Right hindlimb (tissue), 1 donor: ENCODE results near the gene PNPLA2.

ENCODE experiments used
- DNase-seq: peaks from one replicate; pipeline ENCODE4 v3.0.0-alpha.2; 2018

Gene PNPLA2, protein sequence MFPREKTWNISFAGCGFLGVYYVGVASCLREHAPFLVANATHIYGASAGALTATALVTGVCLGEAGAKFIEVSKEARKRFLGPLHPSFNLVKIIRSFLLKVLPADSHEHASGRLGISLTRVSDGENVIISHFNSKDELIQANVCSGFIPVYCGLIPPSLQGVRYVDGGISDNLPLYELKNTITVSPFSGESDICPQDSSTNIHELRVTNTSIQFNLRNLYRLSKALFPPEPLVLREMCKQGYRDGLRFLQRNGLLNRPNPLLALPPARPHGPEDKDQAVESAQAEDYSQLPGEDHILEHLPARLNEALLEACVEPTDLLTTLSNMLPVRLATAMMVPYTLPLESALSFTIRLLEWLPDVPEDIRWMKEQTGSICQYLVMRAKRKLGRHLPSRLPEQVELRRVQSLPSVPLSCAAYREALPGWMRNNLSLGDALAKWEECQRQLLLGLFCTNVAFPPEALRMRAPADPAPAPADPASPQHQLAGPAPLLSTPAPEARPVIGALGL

DNA sequence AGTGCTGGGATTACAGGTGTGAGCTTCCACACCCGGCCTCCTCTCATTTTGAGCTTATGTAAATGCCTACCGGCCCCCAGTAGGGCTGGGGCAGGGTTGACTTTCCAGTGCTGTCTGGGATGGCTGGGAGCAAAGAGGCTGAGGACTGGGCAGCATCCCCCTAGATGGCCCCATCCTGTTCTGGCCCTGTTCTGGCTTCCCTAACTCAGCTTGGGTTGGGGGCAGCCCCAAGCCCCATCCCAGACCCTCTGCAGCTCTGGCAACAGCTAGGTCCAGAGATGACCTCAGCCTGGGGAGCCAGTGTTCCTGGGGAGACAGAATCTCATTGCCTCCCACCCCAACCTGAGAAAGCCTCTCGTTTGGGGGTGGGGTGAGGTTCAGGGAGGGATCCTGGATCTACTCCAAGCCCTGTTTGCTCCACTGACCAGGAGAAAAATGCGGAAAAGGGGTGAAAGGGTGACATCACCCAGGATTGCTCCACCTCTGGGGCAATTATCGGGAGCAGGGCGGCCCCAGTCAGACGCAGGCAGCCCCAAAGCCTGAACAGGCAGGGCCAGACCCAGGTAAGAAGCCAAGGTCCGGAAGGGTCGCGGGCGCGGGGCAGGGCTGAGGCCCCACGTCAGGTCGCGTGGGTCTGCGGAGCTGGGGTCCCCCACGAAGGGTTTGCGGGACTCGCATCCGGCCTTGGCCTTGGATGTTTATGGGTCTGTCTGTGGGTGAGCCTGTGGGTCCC is at the start of gene PNPLA2:
PNPLA2 (plus strand) TSS at position 519 of the 733 bp plus-strand sequence. CDS start 805 bp downstream, outside the sequence.
- no peak for DNase-seq

DNA sequence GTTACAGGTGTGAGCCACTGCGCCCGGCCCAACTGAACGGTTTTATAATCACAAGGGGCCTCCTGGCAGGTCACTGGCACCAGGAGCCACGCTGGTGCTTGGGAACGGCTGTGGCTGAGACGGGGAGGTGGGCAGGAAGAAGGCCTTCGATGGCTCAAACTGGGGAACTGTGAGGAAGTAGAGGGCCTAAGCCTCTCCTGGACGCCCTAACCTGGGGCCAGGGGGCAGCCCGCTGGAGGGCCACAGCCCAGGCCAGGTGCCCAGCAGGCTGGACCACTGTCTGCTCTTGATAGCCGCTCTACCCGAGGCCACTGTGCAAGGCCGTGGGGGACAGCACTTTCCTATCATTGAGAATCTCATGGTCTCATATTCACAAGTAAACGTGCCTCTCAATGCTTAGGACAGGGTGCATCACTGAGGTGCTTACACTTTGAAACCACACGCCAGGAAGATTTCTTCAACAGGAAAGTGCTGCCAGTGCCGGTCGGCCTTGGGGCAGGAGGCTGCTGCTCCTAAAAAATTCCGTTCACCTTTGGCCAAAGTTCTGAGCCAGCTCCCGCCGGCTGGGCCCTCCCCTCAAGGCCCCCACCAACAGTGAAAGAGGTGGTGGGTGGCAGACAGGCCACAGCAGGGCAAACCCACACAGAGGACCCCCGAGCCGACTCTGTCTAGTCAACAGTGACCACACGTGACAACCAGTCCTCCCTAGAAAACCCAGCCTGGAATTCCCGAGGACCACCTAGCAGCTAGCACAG is 48.6 kb upstream of the PNPLA2 start:
- no peak for DNase-seq

DNA sequence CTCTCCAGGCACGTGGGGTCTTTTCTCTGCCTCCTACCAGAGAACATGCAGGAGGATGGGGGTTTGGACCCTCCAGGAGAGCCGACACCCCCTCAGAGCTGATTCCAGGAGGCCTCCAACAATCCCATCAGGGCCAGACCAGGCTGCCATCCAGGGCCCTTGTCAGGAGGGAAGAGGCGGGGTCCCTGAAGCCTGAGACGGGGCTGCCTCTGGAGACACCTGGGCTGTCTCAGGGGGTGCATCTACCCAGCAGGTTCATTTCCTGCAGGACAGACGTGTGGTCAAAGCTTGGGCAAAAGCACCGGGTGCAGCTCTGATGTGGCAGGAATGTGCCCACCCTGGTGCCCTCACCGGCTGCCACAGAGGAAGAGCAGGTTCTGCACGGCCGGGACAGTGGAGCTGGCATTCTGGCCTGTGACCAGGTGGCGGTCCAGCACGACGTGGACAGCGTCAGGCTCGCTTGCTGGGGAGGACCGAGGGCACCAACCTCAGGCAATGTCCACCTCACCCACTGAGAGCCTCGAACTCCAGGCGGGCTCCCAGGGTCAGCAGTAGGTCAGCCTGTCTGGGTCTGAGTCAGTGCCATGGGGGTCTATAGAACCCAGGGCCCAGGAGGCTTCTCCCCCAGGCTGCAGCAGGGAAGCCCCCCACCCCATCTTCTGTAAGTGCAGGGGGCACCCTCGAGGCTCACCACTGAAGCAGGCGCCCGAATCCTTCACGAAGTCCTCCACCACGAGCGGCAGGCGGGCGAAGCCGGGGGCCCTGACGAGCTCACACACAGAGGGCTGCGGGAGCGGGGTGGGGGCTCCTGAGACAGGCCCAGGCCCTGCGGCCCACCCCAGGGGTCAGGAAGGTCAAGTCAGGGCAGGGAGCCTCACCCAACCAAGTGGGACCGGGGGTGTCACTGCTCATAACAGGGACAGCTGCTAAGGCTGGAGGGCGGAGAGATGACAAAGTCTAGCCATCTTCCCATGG is 47.8 kb upstream of the PNPLA2 start:
- DNase-seq, result no peak

DNA sequence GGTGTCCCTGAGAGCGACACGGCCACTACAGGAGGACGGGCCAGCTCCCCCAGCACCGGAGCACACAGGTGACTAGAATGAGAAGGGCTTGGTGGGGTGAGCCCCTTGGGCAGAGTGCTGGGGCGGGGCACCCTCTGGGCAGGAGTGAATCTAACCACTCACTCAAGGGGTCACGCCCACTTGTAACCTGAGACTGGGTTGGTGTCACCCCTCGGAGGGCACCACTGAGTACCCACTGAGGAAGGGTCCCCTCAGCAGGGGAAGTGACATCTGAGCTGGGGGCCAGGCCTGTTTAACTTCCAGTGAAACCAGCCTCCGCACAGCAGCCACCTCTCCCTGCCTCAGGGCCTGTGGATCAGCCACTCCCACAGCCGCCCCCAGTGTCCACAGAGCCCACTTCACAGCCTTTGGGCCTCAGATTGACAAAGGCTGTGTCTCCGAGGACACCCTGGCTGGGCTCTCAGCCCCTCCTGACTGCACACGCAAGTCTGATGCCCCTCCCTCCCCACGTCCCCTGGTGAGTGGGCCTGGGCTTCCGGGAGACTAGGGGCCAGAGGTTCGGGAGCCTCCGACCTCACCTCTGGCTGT is 47.0 kb upstream of the PNPLA2 start:
- DNase-seq, result no peak

DNA sequence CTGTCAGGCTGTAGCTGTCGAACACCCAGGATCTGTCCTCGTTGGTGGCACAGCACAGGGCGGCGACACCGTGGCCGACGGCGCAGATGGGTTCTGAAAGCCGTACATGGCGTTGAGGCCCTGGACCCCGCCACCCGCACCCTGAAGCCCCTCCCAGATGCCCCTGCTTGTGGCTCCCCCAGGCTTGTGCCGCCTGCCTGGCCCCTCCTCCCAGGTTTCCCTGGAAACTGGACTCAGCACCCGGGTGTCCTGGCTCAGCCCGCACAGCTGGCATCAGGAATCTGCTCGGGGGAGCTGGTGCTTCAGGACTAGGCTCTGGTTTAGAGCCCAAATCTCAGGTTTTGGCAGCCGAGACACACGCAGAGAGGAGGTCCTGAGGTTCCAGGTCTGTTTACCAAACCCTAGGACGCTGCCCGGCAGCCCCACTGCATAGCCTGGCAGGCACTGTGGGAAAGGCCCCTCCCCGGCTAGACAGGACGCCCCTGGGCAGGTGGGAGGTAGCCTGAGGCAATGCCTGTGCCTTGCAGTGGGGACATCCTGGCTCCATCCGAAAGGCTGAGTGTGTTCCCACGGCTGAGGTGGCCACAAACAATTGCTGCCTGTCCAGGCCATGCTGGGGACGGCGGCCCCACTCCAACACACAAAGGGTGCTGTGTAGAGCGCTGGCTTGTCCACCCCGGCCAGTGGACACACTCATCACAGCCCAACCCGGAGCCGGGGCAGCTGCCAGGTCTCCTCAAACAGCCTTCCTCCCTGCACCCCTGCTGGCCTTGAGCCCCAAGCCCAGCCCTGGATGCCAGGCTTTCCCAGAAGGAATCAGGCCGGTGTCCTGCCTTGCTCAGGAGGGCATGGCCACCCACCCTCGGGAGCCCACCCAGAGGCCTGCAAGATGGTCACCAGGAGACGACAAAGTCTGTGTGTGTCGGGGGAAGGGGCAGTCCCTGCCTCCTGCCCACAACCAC is 46.0 kb upstream of the PNPLA2 start:
- DNase-seq, result no peak

DNA sequence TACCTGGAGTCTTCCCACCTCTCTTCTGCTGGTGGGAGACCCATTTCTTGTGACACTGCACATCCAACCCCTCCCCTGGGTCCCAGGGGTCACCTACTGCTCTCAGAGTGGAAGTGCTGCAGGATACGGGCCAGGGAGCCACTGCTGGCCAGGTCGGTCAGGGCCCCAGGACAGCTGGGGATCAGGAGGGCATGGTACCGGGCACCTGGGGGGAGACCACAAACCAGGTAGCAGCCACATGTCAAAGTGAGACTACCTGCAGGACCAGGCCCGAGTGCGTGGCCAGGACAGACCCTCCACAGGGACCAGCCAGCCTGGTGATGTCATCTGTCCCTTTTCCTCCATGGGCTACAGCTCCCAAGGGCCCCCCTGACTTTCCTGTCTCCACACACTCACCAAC is 45.3 kb upstream of the PNPLA2 start:
- no peak for DNase-seq

DNA sequence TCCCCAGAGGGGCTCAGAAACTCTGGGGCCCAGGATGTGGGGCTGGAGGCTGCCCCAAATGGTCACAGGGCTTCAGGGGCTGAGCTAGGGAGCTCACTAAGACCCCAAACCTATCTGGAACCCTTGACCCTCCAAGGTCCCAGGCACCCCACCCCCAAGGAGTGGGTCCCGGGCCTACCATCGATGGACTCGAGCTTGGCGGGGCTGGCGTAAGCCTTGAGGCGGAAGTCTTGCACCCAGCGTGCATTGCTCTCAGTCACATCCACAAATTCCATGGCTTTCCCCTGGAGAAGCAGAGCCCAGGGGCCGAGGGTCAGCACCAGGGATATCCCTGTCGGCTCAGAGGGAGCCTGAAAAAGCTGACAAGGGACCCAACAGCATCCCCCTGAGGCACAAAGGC is 44.9 kb upstream of the PNPLA2 start:
- DNase-seq, result no peak

DNA sequence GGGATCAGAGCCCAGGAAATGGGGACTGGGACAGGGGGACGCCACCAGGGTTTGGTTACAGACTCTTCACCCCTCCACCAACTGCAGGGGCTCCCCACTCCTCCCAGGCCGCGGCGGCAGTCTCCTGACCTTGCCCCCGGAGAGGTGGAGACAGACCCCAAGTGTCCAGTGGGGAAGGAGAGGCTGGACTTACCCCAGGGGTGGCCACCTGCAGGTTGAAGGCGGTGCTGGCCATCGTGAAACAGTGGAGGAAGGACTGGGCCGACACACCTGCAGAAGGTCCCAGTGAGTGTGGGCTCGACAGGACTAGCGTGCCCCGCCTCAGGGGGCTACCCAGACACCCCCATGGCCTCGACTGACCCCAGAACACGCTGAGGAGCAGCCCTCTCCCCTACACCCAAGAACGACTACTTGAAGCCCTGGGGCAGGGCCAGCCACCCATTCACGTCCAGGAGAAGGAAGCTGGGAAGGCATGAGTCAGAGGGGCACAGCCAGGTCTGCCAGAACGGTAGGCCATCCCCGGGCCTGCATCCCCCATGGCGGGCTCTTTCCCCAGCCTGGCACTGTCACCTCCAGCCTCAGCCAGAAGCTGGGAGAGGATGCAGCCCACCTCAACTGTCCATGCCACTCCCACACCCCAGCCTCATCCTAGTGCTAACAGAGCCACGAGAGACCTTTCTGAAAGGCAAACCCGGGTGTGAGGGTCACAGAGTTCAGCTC is 43.7 kb upstream of the PNPLA2 start:
- DNase-seq, result no peak

DNA sequence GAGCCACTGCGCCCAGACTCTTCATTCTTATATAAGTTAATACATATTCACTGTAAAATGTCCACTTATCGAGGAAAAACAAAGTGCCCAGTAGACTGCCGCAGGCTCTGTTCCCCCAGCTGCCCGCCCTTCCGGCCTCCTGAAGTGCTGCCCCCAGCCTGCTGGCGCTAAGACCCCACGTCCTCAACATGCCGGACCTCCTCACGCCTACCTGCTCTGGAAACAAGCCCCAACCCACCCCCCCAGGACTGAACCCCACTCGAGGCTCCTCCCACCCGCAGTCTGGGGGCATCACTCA is 42.5 kb upstream of the PNPLA2 start:
- no peak for DNase-seq

DNA sequence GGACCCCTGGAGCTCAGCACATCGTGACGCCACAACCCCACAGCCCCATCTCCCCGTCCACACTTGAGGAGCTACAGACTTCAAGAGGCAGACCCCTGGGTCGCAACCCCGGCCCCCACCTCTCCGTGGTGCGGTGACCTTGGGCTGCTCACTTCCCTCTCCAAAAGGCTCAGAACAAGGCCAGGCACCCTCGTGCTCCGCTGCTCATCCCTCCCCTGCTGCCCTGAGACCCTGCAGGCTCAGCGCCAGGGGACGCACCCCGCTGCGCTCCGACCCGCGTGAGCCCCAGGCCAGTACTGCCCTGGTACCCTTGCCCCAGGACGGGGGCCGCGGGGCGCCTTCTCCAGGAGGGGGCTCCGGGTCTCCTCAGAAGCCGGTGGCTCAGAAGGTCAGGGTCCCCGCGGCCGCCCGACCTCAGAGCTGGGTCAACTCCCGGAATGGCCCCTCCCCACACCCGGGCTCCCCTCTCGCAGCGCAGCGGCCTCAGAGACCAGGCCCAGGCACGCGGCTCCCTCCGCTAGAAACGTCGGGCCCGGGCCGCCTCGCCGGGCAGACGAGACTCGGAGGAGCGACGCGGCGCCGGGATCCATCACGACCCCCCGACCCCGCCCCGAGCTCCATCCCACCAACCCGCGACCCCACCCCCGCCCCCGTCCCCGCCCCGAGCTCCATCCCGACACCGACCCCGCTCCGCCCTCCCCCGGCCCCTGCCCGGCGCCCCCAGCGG is 42.0 kb upstream of the PNPLA2 start:
- DNase-seq, result no peak

DNA sequence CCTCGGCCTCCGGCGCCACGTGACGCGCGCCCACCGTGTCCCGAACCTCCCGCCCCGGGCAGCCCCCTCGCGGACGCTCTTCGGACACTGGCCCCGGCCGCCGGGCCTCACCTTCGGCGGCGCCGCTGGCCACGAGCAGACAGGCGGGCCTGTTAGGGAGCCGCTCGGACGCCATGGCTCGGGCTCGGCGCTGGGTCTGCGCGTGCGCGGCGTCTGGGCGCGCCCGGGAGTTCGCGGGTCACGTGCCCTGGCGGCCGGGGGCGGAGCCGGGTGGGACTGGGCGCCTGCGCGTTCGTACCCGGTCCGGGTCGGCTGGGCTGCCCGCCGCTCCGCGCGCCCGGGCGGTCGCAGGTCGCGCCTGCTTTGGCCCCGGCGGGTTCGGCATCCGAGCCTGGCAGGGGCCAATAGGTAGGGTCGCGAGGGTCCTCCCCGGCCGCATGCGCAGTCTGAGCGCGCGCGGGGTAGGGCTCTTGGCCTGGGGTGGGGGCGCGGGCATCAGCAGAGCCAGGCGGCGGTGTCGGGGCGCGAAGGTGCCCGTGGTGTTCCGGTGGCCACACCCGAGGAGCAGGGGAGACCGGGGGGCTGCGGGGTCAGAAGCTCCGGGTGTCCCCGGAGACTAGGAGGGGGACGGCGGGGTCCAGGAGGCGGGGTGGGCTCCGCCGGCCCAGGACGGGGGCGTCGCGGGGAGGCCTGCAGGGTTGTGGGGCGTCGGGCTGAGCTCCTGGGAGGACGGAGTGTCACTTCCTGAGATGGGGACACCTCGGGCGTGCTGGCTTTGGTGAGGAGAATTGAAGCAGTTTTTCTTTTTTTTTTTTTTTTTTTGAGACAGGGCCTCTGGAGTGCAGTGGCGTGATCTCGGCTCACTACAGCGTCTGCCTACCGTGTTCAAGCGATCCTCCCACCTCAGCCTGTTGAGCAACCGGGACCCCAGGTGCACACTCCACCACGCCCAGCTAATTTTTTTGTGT is 41.1 kb upstream of the PNPLA2 start, which contains the start of gene GATD1:
GATD1 (minus strand) TSS at position 200 of the 968 bp plus-strand sequence; CDS start at position 175, 25 bp downstream.
- peak; percentile 96 for DNase-seq

DNA sequence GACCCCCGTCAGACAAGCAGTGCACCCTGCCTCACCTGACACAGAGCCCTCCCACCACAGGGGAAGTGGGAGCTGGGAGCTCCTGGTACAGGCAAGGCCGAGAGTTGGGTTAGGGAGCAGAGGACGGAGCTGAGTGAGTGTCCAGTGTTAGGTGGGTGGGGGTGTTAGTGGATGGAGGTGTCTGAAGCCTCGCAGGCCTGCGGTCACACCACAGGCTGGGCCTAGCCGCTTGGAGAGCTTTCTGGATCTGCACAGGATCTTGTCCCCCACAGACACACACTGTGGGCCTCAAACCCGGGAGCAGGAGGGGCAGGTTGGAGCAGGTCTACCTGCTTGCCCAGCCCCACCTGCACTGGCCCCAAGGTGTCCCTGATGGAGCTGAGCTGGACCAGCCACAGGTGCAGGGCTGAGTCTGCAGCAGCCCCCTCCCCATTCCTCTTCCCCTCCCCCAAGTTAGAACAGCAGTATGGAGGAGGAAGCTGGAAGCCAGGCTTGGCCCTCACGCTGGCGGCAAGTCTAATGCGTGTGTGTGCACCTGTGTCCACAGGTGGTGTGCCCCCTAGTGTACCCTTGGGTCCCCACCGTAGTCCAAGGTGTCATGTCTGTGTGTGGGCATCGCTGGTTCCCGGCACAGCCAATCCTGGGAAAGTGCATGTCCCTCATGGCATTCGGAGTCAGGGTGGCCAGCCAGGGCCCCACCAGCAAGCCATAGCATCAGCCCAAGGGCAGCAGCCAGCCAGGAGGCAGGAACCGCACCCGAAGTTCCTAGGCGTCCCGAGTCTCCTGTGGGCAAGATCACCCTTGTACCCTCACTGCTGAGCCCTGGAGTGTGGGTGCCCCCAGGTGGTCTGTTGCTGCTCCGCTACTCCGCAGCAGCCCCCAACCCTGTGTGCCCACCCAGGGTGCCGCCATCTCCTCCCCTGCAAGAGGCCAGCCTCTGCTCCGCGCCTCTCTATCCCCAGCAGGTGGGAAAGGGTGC is 39.4 kb upstream of the PNPLA2 start:
- peak; percentile 11 for DNase-seq

DNA sequence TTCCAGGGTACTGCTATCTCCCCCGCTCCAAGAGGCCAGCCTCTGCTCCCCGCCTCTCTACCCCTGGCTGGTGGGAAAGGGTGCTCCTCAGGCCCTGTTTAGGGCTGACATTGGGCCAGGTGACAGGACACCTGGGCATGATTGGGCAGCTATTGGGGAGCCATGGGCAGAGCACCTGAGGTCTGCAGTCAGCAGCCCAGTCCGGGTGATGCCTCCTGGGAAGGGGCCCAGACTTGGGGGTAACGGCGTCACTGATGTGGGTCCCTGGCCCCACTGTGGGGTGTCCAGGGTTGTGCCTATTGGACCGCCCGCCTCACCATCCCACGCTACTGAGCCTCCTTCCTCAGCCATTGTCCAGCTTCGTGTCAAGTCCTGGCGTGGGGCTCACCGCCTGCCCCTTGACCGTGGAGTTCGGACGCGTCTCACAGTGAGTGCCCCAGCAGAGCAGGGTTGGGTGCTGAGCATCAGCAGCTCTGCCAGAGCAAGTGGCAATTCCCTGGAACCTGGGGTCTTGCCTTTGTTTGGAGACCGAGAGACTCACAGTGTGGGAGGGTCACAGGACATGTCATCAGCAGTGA is 38.7 kb upstream of the PNPLA2 start:
- DNase-seq, result peak; percentile 14

DNA sequence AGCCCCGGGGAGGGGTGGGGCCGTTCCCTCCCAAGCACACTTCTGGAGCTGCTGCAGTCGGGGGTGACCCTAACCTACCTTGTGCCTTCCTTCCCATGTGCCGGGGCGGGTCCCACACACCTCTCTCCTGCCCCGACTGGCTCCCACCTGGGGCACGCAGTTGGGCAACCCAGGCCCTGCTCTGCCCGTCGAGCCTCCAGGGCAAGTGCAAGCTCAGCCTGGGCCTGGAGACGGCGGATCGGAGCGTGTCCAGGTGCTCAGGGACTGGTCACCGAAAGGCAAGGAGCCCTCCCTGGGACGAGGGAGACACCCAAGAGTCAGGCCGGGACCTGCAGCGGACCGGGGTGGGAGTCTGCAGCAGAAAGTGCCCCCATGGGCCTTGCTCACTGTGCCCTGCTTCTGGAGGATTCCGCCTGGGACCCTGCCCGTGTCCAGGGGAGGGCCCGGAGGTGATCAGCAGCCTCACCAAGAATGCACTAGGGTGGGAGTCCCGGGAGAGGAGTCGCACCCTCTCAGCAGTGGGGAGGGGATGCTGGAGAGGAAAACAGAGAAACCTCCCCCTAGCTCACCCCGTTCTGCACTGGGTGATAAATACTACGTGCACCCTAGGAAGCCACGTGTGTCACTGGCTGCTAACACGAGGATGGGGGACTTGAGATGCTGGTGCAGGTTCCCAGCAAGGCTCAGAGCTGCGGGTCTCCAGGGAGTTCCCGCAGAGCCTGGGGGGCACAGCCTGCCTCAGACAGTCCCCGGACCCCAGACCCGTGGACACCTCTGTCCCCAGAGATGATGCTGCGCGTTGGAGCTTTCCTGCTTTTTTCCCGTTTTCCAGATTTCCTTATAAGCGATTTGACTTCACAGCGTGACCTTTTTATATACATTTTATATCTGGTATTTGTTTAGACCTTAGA is 36.2 kb upstream of the PNPLA2 start:
- no peak for DNase-seq

DNA sequence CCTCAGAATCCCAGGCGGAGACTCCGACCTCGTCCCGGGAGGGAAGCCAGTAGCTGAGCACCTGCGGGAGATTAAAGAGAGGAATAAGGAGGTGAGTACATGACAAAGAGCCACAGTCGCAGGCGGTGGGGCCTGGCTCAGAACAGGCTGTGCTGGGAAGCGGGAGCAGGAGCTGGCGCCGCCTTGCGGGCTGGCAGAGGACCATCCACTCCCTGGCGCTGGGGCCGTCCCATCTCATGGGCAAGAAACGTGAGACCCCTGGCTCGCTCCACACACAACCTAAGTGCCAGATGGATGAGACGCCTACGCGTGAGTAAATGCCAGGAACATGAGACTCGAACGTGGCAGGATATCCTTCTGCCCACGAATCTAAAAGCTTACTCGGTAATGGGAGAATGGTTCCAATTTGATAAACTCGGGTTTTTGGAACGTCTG is 35.1 kb upstream of the PNPLA2 start:
- DNase-seq, result peak; percentile 88
